ENCODE data around the gene MOB3B.

MOB3B gene

GRCh38 chr9:27408001-27408400 lies 121.6 kb downstream of the MOB3B start:
- no peak for TF ChIP-seq CTCF (IDR thresholded peaks at IDR 0.05; ENCODE audit: borderline replicate concordance, control extremely low read depth, extremely low read depth, insufficient read depth, missing control alignments)
- DNase-seq (ENCODE audit: low spot score), result no peak
- in situ Hi-C loops (cut with MboI; ENCODE audit: low sequenced_read_pairs, unreplicated experiment), result no loop called here

- TF ChIP-seq CTCF (IDR thresholded peaks at IDR 0.05; ENCODE audit: borderline replicate concordance, control extremely low read depth, extremely low read depth, insufficient read depth, missing control alignments), result no peak
- no peak for DNase-seq (ENCODE audit: low spot score)
- in situ Hi-C loops (cut with MboI; ENCODE audit: low sequenced_read_pairs, unreplicated experiment), result no loop called here
Measured at GRCh38 chr9:27407491-27407890, 122.1 kb downstream of the MOB3B start.

GRCh38 chr9:27404661-27405060 lies 125.0 kb downstream of the MOB3B start:
- no peak for TF ChIP-seq CTCF (IDR thresholded peaks at IDR 0.05; ENCODE audit: borderline replicate concordance, control extremely low read depth, extremely low read depth, insufficient read depth, missing control alignments)
- DNase-seq (ENCODE audit: low spot score), result no peak
- in situ Hi-C loops (cut with MboI; ENCODE audit: low sequenced_read_pairs, unreplicated experiment), result no loop called here

GRCh38 chr9:27402626-27403025 lies 127.0 kb downstream of the MOB3B start:
- TF ChIP-seq CTCF (IDR thresholded peaks at IDR 0.05; ENCODE audit: borderline replicate concordance, control extremely low read depth, extremely low read depth, insufficient read depth, missing control alignments), result no peak
- DNase-seq (ENCODE audit: low spot score), result no peak
- in situ Hi-C loops (cut with MboI; ENCODE audit: low sequenced_read_pairs, unreplicated experiment), result no loop called here

GRCh38 chr9:27400334-27400880 lies 129.2 kb downstream of the MOB3B start:
- no peak for TF ChIP-seq CTCF (IDR thresholded peaks at IDR 0.05; ENCODE audit: borderline replicate concordance, control extremely low read depth, extremely low read depth, insufficient read depth, missing control alignments)
- in situ Hi-C loops (cut with MboI; ENCODE audit: low sequenced_read_pairs, unreplicated experiment), result no loop called here
- DNase-seq (ENCODE audit: low spot score), result no peak

GRCh38 chr9:27398982-27399653 lies 130.5 kb downstream of the MOB3B start:
- no peak for TF ChIP-seq CTCF (IDR thresholded peaks at IDR 0.05; ENCODE audit: borderline replicate concordance, control extremely low read depth, extremely low read depth, insufficient read depth, missing control alignments)
- in situ Hi-C loops (cut with MboI; ENCODE audit: low sequenced_read_pairs, unreplicated experiment), result no loop called here
- DNase-seq (ENCODE audit: low spot score), result no peak
